ENCODE results near the gene TREML1.

TREML1 gene

DNA sequence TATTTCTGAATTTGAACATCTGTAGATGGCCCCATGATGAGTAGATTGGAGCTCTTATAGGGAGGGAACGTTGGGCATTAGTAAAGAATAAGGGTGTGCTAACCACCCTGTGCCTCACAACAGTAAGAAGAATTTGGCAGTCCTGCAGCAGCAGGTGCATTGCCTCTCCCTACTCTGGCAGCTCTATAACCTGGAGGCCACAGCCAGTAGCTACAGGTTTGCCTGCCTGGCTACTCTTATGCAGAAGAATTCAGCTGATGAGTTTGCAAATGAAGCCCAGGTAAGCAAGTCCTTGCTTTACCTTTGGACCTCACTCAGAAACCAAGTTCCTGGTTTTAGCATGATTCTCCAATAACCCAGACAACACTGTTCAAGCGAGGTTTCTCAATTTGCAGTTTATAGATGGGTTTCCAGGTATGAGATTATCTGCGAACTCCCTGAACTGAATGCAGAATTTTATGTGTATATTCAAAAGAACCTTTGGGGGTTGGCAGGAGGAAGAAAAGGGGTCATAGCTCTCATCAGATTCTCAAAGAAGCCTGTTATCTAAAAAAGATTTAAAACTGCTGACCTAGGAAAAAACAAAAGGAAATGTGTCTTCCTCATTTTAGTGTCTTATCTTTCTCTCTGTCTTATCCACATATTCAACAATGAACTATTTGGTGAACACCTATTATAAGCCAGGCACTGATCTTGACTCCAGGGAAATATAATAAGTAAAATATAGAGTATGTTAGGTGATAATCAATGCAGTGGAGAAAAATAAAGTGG lies 18.9 kb downstream of the TREML1 start:
- TF ChIP-seq CREB1 (IDR thresholded peaks at IDR 0.05; ENCODE audit: low read depth) (no peak), YY1 (IDR thresholded peaks at IDR 0.05; ENCODE audit: low read depth) (no peak), TCF12 (IDR thresholded peaks at IDR 0.05; ENCODE audit: low read depth) (no peak), NFIC (IDR thresholded peaks at IDR 0.05) (no peak), RAD21 (IDR thresholded peaks at IDR 0.05; ENCODE audit: low read depth) (no peak)
- TF ChIP-seq, protein P1, sequence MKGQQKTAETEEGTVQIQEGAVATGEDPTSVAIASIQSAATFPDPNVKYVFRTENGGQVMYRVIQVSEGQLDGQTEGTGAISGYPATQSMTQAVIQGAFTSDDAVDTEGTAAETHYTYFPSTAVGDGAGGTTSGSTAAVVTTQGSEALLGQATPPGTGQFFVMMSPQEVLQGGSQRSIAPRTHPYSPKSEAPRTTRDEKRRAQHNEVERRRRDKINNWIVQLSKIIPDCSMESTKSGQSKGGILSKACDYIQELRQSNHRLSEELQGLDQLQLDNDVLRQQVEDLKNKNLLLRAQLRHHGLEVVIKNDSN (IDR thresholded peaks at IDR 0.05), result no peak

DNA sequence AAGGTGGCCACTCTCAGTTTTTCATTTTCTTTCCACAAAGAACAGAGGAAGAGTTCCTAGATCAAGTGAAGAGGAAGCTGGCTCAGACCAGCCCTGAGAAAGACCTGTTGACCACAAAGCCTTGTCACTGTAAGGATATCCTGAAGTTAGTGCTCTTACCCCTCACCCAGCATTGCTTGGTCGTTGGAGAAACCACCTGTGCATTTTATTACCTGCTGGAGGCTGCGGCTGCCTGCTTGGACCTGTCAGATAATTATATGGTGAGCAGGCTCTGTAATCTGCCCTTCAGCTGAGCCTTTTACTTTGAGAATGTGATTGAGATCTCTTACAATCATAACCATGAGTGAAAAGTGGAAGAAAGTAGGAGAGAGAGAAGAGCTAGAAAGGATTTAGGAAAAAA lies 21.9 kb downstream of the TREML1 start:
- no peak for TF ChIP-seq RAD21 (IDR thresholded peaks at IDR 0.05; ENCODE audit: low read depth)
- TF ChIP-seq NFIC (IDR thresholded peaks at IDR 0.05), result no peak
- TF ChIP-seq CREB1 (IDR thresholded peaks at IDR 0.05; ENCODE audit: low read depth), result no peak
- TF ChIP-seq, protein P1 (IDR thresholded peaks at IDR 0.05), result no peak
- no peak for TF ChIP-seq EGR1 (IDR thresholded peaks at IDR 0.05)
- TF ChIP-seq, protein P2, sequence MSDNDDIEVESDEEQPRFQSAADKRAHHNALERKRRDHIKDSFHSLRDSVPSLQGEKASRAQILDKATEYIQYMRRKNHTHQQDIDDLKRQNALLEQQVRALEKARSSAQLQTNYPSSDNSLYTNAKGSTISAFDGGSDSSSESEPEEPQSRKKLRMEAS (IDR thresholded peaks at IDR 0.05), result no peak
- TF ChIP-seq CEBPB (IDR thresholded peaks at IDR 0.05), result no peak
- TF ChIP-seq YY1 (IDR thresholded peaks at IDR 0.05; ENCODE audit: low read depth), result no peak
- TF ChIP-seq TEAD4 (IDR thresholded peaks at IDR 0.05), result no peak
- no peak for TF ChIP-seq TCF12 (IDR thresholded peaks at IDR 0.05; ENCODE audit: low read depth)
- no peak for TF ChIP-seq EP300 (IDR thresholded peaks at IDR 0.05; ENCODE audit: borderline replicate concordance)
- TF ChIP-seq, protein P3, sequence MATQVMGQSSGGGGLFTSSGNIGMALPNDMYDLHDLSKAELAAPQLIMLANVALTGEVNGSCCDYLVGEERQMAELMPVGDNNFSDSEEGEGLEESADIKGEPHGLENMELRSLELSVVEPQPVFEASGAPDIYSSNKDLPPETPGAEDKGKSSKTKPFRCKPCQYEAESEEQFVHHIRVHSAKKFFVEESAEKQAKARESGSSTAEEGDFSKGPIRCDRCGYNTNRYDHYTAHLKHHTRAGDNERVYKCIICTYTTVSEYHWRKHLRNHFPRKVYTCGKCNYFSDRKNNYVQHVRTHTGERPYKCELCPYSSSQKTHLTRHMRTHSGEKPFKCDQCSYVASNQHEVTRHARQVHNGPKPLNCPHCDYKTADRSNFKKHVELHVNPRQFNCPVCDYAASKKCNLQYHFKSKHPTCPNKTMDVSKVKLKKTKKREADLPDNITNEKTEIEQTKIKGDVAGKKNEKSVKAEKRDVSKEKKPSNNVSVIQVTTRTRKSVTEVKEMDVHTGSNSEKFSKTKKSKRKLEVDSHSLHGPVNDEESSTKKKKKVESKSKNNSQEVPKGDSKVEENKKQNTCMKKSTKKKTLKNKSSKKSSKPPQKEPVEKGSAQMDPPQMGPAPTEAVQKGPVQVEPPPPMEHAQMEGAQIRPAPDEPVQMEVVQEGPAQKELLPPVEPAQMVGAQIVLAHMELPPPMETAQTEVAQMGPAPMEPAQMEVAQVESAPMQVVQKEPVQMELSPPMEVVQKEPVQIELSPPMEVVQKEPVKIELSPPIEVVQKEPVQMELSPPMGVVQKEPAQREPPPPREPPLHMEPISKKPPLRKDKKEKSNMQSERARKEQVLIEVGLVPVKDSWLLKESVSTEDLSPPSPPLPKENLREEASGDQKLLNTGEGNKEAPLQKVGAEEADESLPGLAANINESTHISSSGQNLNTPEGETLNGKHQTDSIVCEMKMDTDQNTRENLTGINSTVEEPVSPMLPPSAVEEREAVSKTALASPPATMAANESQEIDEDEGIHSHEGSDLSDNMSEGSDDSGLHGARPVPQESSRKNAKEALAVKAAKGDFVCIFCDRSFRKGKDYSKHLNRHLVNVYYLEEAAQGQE (IDR thresholded peaks at IDR 0.05; ENCODE audit: low read depth), result no peak
- no peak for TF ChIP-seq TAF1 (IDR thresholded peaks at IDR 0.05; ENCODE audit: low read depth)
- no peak for TF ChIP-seq FOXM1 (IDR thresholded peaks at IDR 0.05; ENCODE audit: borderline replicate concordance, low read depth)
- TF ChIP-seq ZBTB7A (IDR thresholded peaks at IDR 0.05; ENCODE audit: low read depth), result no peak

DNA sequence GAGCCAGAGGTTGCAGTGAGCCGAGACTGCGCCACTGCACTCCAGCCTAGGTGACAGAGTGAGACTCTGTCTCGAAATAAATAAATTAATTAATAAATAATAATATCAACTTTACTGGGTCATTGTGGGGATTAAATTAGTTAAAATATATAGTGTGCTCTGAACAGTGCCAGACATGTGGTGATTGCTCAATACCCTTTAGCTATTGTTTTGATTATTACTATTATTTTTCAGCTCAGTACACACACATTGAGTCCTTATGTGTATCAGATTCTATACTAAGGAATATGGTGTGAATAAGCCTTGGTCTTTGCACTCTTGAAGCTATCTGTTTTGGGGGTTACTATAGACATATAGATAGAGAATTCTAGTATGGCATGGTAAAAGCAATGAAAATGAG lies 28.9 kb downstream of the TREML1 start:
- no peak for TF ChIP-seq CREB1 (IDR thresholded peaks at IDR 0.05; ENCODE audit: low read depth)
- TF ChIP-seq TAF1 (IDR thresholded peaks at IDR 0.05; ENCODE audit: low read depth), result no peak
- TF ChIP-seq, protein P1 (IDR thresholded peaks at IDR 0.05), result no peak

DNA sequence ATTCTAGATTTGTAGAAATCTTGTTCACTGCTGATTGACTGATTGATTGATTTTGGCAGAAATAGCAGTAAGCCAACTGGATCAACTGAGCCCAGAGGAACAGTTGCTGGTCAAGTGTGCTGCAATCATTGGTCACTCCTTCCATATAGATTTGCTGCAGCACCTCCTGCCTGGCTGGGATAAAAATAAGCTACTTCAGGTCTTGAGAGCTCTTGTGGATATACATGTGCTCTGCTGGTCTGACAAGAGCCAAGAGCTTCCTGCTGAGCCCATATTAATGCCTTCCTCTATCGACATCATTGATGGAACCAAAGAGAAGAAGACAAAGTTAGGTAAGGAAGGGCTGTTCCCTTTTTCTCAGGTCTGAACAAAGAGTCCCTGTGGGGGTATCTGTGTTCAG lies 31.2 kb downstream of the TREML1 start:
- TF ChIP-seq TCF12 (IDR thresholded peaks at IDR 0.05; ENCODE audit: low read depth) (no peak), CEBPB (IDR thresholded peaks at IDR 0.05) (no peak)

DNA sequence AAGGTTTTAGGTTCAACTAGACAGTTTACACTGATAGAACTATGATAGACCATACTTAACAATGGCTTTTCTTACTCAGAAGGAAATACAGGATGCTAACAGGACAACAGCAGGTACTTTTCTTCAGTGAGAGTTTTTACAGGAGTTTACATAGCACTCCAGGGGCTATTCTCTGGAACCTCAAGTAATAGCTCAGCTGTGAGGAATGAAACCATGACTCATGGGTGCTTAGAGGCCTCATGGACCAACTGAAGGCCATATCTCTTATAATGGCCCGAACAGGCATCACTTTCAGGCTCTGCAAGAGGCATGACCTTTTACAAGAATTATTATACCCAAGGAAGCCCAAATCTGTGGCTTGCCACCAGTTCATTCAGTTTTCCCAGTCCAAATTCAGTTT lies 31.8 kb downstream of the TREML1 start:
- TF ChIP-seq, protein P1 (IDR thresholded peaks at IDR 0.05), result no peak
- TF ChIP-seq EGR1 (IDR thresholded peaks at IDR 0.05) (no peak), CEBPB (IDR thresholded peaks at IDR 0.05) (no peak), EP300 (IDR thresholded peaks at IDR 0.05; ENCODE audit: borderline replicate concordance) (no peak), FOXM1 (IDR thresholded peaks at IDR 0.05; ENCODE audit: borderline replicate concordance, low read depth) (no peak), ZBTB7A (IDR thresholded peaks at IDR 0.05; ENCODE audit: low read depth) (no peak), RAD21 (IDR thresholded peaks at IDR 0.05; ENCODE audit: low read depth) (no peak), TAF1 (IDR thresholded peaks at IDR 0.05; ENCODE audit: low read depth) (no peak)
- TF ChIP-seq, protein P3 (IDR thresholded peaks at IDR 0.05; ENCODE audit: low read depth), result no peak

DNA sequence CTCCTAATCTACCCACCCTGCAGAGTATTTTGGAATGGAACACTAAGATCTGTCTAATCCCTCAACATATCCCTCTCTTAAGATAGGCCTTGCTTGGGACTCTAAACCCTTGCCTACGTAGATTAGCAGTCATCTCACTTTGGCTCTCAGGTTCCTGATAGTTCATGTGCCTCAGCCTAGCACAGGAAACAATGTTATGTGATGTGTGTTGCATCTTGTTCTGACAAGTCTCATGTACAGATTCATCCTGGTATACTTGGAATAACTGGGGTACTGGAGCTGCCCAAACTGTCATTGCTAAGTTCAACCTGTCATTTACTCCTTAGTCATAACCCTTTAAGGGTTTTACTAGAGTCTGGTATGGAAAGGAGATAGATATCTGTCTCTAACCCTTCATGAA lies 34.1 kb downstream of the TREML1 start:
- TF ChIP-seq RAD21 (IDR thresholded peaks at IDR 0.05; ENCODE audit: low read depth), result no peak

Data from Ishikawa (cell line).